GM12874 (cell line): Measurements from ENCODE around the gene USP21.

Experiments used
- TF ChIP-seq, protein P1 (sequence below): IDR thresholded peaks from 2 replicates; pipeline ENCODE4 v1.5.1; 2011; ENCODE audit warnings: low read depth, mild to moderate bottlenecking, control low read depth, low read length, moderate library complexity; ENCODE audit not compliant: insufficient read depth

Gene USP21

DNA sequence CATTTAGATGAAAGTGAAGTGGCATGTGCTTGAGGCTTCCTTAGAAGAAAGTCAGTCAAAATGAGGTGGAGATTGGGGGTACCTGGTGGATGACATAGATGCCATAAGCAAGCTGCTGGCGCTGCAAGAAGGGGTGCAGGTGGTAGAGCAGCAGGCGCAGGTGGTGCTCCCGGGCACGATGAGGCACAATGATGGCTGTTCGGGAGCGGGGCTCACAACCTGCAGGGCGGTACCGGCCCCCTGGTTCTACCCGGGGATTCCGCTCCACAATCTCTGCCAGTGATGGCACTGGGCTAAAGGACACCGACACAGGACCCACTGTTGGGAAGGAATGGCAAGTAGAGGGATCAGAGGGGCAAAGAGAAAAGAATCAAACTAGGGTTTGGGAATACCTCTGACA is 15.6 kb downstream of the USP21 start:
- TF ChIP-seq, protein P1, sequence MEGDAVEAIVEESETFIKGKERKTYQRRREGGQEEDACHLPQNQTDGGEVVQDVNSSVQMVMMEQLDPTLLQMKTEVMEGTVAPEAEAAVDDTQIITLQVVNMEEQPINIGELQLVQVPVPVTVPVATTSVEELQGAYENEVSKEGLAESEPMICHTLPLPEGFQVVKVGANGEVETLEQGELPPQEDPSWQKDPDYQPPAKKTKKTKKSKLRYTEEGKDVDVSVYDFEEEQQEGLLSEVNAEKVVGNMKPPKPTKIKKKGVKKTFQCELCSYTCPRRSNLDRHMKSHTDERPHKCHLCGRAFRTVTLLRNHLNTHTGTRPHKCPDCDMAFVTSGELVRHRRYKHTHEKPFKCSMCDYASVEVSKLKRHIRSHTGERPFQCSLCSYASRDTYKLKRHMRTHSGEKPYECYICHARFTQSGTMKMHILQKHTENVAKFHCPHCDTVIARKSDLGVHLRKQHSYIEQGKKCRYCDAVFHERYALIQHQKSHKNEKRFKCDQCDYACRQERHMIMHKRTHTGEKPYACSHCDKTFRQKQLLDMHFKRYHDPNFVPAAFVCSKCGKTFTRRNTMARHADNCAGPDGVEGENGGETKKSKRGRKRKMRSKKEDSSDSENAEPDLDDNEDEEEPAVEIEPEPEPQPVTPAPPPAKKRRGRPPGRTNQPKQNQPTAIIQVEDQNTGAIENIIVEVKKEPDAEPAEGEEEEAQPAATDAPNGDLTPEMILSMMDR = no peak

DNA sequence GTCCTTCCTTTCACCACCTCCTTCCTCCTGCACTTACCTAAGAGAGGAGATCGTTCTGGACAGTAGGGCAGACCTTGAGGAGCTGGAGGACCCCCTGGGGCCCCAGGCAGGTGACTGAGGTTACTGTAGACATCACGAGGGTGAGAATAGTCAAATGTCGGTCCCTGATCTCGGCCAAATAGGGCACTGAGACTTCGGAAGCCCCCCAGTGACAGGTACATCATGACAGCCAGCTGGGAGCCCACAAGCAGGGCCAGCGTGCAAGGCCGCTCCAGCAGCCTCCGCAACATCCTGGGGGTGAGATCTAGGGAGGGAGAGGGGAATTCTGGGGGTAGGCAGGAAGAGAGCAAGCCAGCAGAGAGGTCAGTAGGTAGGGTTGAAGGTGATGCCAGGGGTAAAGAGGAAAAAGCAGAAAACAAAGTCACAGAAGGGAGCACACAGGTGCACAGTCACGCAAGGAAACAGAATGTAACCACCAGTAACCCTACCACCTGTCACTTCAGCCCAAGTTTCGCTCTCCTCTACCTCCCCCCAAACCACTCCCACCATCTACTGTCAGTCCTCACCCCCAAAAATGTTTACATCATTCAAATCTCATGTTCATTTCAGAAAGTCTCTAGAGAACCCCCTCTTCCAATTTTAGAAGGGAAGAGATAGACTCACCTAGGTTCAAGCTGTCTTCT is 16.6 kb downstream of the USP21 start:
- TF ChIP-seq, protein P1 = no peak

DNA sequence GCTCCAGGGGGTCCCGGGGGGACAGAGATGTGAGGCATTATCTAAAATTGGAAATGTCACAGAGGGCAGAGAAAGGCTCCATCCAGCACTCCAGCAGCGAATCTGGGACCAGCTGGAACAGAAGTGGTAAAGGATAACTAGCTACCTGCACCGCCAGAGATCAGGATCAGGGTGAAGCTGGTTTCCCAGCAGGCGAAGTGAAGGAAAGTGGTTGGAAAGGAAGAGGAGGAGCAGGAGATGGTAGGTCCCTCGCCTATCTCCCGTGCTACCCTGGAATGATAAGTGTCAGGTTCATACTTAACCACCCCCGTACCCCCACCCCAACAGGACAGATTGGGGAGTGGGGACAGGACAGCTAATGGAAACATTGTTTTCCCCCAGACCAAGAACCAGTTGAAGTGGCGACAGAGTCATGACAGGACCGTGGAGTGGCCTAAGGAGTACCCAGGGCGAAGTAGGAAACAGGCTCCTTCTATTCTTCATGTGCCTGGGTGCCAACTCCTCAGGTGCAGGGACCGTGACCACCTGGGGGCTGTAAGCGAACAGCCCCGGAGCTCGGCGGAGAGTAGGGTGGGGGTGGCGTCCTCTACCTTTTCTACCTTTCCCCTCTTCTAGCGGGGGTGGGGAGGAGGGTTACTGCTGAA is 17.3 kb downstream of the USP21 start:
- TF ChIP-seq, protein P1 = no peak

DNA sequence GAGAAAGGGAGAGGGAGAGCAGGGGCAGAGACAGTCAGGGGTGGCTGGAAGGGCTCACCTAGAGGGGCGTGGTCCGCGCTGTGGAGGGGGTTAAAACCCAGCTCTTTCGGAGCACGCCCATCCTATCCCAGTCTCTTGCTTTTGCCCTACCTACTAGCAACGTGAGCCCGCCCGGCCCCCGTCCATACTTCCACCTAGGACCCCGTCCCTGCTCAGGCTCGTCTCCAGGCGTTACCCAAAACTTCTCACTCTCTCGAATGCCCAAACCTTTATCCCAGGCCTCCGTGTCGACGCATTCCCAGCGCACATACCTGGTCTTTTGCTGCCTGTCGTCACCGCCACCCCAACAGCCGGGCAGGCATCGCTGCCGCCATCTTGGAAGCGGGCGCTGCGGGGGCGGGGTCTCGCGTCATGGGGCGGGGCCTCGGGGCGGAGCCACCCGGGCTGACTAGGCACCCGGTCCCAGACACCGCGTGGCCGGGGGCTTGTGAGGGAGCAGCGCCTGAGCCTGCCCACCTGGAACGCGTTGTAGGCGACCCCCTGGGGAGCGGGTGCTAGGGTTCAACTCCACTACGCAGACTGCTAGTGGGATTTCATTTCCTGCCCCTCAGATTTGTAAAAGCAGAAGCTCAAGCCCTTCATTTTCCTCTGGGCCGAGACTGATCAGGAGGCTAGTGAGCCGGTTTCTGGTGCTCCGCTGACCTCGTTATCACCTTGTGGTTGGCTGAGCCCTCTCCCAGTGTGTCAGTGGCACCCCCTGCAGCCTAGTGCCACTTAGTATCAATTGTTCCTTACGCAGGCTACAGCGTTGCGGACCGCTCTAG is 18.0 kb downstream of the USP21 start, which contains the start of gene B4GALT3:
B4GALT3 (minus strand) TSS at position 396 of the 824 bp plus-strand sequence. CDS start 1,447 bp downstream, outside the sequence.
- TF ChIP-seq, protein P1 = peak; percentile 47

DNA sequence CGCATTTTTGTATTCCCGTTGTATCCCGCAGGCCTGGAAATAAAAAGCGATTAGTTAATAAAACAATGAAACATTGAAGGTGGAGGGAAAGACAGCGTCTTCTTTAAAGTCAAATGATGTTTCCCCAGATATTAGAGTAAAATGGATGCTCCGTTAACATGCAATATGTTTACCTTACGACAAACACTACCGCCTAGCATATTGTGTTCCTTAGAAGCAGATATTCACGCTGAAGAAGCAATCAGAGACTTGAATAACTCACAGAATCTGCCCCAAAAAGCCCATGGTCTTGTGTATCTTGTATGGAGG is 18.6 kb downstream of the USP21 start:
- TF ChIP-seq, protein P1 = no peak

DNA sequence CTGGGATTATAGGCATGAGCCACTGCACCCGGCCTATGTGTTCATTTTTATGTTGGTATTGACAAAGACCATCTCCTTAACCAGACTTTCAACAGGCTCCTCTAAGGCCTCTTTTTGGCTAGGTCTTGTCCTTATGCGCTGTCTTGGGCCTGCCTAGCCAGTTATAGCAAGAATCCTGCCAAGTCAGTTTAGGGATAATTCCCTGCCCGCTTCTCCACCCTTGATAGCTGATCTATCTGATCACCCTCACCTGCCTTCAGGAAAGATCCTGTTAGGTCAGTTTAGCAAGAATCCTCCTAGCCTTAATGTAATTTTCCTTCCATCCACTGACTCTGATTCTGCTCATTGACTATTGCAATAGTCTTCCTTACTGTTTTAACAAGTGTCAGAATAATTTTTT is 20.4 kb downstream of the USP21 start:
- TF ChIP-seq, protein P1 = no peak

DNA sequence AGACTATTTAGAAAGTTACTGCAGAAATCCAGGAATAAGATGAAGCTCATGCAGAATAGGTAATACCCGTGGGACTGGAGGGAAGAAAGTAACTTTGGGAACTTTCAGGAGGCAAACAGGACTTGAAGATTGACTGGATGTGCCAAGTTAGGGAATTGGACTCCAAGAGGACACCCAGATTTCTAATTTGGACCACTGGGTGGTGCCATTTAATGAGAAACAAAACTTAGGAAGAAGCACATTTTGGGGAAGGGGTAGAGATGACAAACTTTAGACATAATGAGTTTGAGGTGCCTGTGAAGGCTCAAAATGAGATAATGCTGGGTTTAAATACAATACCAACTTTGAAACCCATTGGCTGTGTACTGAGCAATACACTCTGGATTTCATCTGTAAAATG is 21.3 kb downstream of the USP21 start:
- TF ChIP-seq, protein P1 = no peak
